Upper lobe of left lung (tissue), 6 donors: ENCODE data around the gene JPH4. TPM values are rescaled to one million over a fixed set of nuclear protein-coding genes. Genes with fewer than 3 reads are reported as not detected.

ENCODE experiments used
- ATAC-seq, 2 donors: fragments of 200-7000 bp; cut with Tn5 transposase; one replicate each; pipeline ENCODE4 v1.9.1; 2022; ENCODE audit warnings: mild to moderate bottlenecking in 2 of 2, moderate library complexity in 2 of 2; ENCODE audit not compliant: low FRiP score in 2 of 2
- DNase-seq, 2 donors: peaks; one replicate each; pipeline ENCODE4 v3.0.0-alpha.2; 2019 to 2020
- H3K27ac ChIP-seq, 4 donors: fragments of 200-600 bp; sonication (generic); one replicate each; pipeline ENCODE4 v1.5.1; 2016 to 2019
- H3K27me3 ChIP-seq, 4 donors: fragments of 200-600 bp; sonication (generic); one replicate each; pipeline ENCODE4 v1.5.1; 2017 to 2019
- H3K36me3 ChIP-seq, 4 donors: fragments of 200-600 bp; sonication (generic); one replicate each; pipeline ENCODE4 v1.5.1; 2016 to 2019
- H3K4me1 ChIP-seq, 4 donors: fragments of 200-600 bp; sonication (generic); one replicate each; pipeline ENCODE4 v1.5.1; 2018 to 2019
- H3K4me3 ChIP-seq, 4 donors: fragments of 200-600 bp; sonication (generic); one replicate each; pipeline ENCODE4 v1.5.1; 2017 to 2019; ENCODE audit warnings: mild to moderate bottlenecking in 2 of 4, moderate library complexity in 1 of 4
- H3K9me3 ChIP-seq, 4 donors: fragments of 200-600 bp; sonication (generic); one replicate each; pipeline ENCODE4 v1.5.1; 2018 to 2019
- CTCF ChIP-seq, 6 experiments: fragments of 450-650 bp in 4 of 6; fragments of 200-600 bp in 2 of 6; sonication (generic) in 2 of 6; IDR thresholded peaks; one replicate each; pipeline ENCODE4 v1.5.1; 2016 to 2019; ENCODE audit warnings: antibody characterized with exemption in 6 of 6
- EP300 ChIP-seq, 4 donors: sonication (generic); formaldehyde crosslinking; IDR thresholded peaks; one replicate each; pipeline ENCODE4 v1.5.1; 2017; ENCODE audit warnings: antibody characterized with exemption in 4 of 4, control low read depth in 2 of 4
- POLR2A ChIP-seq, 4 donors: fragments of 450-650 bp; IDR thresholded peaks; one replicate each; pipeline ENCODE4 v1.5.1; 2016 to 2017; ENCODE audit warnings: antibody characterized with exemption in 4 of 4, mild to moderate bottlenecking in 2 of 4
- POLR2AphosphoS5 ChIP-seq, 2 donors: sonication (generic); formaldehyde crosslinking; IDR thresholded peaks; one replicate each; pipeline ENCODE4 v1.5.1; 2017; ENCODE audit warnings: antibody characterized with exemption in 2 of 2
- WGBS, 2 donors: methylation state at CpG; one replicate each; pipeline ENCODE4 v1.1.5; 2017 to 2018; 5-methylcytosine and 5-hydroxymethylcytosine counted together
- total RNA-seq, 6 donors: library from RNA; depleted of rRNA in 4 of 6; stranded (reverse); fragments of >200 nt in 4 of 6; gene quantifications; one replicate each; pipeline versions ENCODE4 v1.1.0 to v1.2.1, GENCODE V29; 2016 to 2021
- donor health status: DM: no; HTN: no; CAD: no; lungs with moderate emphysema.
- donor health status: DM: no; HTN: yes; CAD: no; lungs with severe emphysema.

The JPH4 gene
- total RNA-seq, 6 donors from 2014 or later: 0.69 to 6.5 (median 2.5) TPM

- H3K4me3 ChIP-seq: no peak overlapping the region
- peaks cover 9 to 39% (median 16%) of the 10 kb centered on the region in 4 donors for H3K4me1 ChIP-seq
- ATAC-seq (no peak), DNase-seq (no peak)
- H3K27ac ChIP-seq: peak overlapping the region in 1 of 4 donors; percentile 23
- no peaks in the 10 kb centered on the region for H3K9me3 ChIP-seq
- 81 to 90% methylated on average over 8 to 11 of the region's 14 CpGs for WGBS, 2 donors
- peaks cover 0 to 55% (median 42%) of the 10 kb centered on the region in 4 donors for H3K36me3 ChIP-seq
- H3K27me3 ChIP-seq: no peaks in the 10 kb centered on the region
- TF ChIP-seq EP300 (IDR thresholded peaks at IDR 0.05) (no peak), POLR2A (IDR thresholded peaks at IDR 0.05) (no peak), CTCF (IDR thresholded peaks at IDR 0.05) (no peak), POLR2AphosphoS5 (IDR thresholded peaks at IDR 0.05) (no peak)
Measured at GRCh38 chr14:23563473-23564180, 15.0 kb downstream of the JPH4 start.

- Histone ChIP-seq H3K27ac (peak overlapping the region in 1 of 4 donors; percentile 58), H3K4me1 (peaks cover 6 to 32% (median 12%) of the 10 kb centered on the region in 4 donors), H3K36me3 (peaks cover 0 to 61% (median 45%) of the 10 kb centered on the region in 4 donors), H3K4me3 (no peak overlapping the region), H3K9me3 (no peaks in the 10 kb centered on the region), H3K27me3 (no peaks in the 10 kb centered on the region)
- ATAC-seq (peak; percentile 56 to 61), DNase-seq (peak in 1 of 2 donors; percentile 50)
- 90 to 93% methylated on average over 2 of the region's 2 CpGs for WGBS, 2 donors
- TF ChIP-seq POLR2A (IDR thresholded peaks at IDR 0.05): no peak
- peak; percentile 76 to 94 (median 83) for TF ChIP-seq CTCF (IDR thresholded peaks at IDR 0.05)
Measured at GRCh38 chr14:23562822-23563472, 15.6 kb downstream of the JPH4 start.

- TF ChIP-seq POLR2A (IDR thresholded peaks at IDR 0.05): no peak
- no peak for TF ChIP-seq POLR2AphosphoS5 (IDR thresholded peaks at IDR 0.05)
- no peak for TF ChIP-seq EP300 (IDR thresholded peaks at IDR 0.05)
- no peak for TF ChIP-seq CTCF (IDR thresholded peaks at IDR 0.05)
- Histone ChIP-seq H3K4me1 (peaks cover 7 to 34% (median 15%) of the 10 kb centered on the region in 4 donors), H3K36me3 (peaks cover 0 to 65% (median 45%) of the 10 kb centered on the region in 4 donors), H3K4me3 (no peak overlapping the region), H3K27me3 (no peaks in the 10 kb centered on the region), H3K27ac (peak overlapping the region in 1 of 4 donors; percentile 58), H3K9me3 (no peaks in the 10 kb centered on the region)
- ATAC-seq (no peak), DNase-seq (peak in 1 of 2 donors; percentile 72)
- WGBS, 2 donors: 65 to 82% methylated on average over 9 to 15 of the region's 15 CpGs
Measured at GRCh38 chr14:23561873-23562821, 16.4 kb downstream of the JPH4 start.

GRCh38 chr14:23561259-23561658, 17.3 kb downstream of the JPH4 start:
- peaks cover 9 to 34% (median 16%) of the 10 kb centered on the region in 4 donors for H3K4me1 ChIP-seq
- no peak overlapping the region for H3K4me3 ChIP-seq
- ATAC-seq (no peak), DNase-seq (no peak)
- H3K36me3 ChIP-seq: peaks cover 0 to 65% (median 45%) of the 10 kb centered on the region in 4 donors
- 100% methylated on average over 2 of the region's 2 CpGs; no CpG with 5 or more reads in 1 of the 2 donors for WGBS, 2 donors
- H3K27ac ChIP-seq: no peak overlapping the region
- no peaks in the 10 kb centered on the region for H3K27me3 ChIP-seq
- H3K9me3 ChIP-seq: no peaks in the 10 kb centered on the region
- TF ChIP-seq POLR2A (IDR thresholded peaks at IDR 0.05) (no peak), EP300 (IDR thresholded peaks at IDR 0.05) (no peak), POLR2AphosphoS5 (IDR thresholded peaks at IDR 0.05) (no peak), CTCF (IDR thresholded peaks at IDR 0.05) (no peak)
